Bronchial epithelial cell (primary cell): ENCODE measurements around the gene AGAP1. TPM values are rescaled to one million over a fixed set of nuclear protein-coding genes. Genes with fewer than 3 reads are reported as not detected.

ENCODE experiments used
- DNase-seq: peaks from one replicate; pipeline ENCODE4 v3.0.0-alpha.2; 2010; ENCODE audit warnings: low read depth
- FAIRE-seq: peaks from 2 replicates; lab custom pipeline; 2011; peaks lifted over from hg19 to GRCh38; lab: Jason Lieb, UNC
- H3K27me3 ChIP-seq: 2 replicates; pipeline ENCODE4 v1.5.1; 2011; ENCODE audit warnings: low read length; ENCODE audit not compliant: control insufficient read depth, insufficient read depth
- H3K36me3 ChIP-seq: 2 replicates; pipeline ENCODE4 v1.5.1; 2011; ENCODE audit warnings: low read length; ENCODE audit not compliant: control insufficient read depth, insufficient read depth
- H3K4me3 ChIP-seq: 2 replicates; pipeline ENCODE4 v1.5.1; 2011; ENCODE audit warnings: mild to moderate bottlenecking, low read depth, low read length, control low read depth
- CTCF ChIP-seq: IDR thresholded peaks from 2 replicates; pipeline ENCODE4 v1.5.1; 2011; ENCODE audit warnings: mild to moderate bottlenecking, moderate library complexity, low read length, control low read depth, inconsistent platforms; ENCODE audit not compliant: insufficient read depth, severe bottlenecking
- total RNA-seq: library from RNA; depleted of rRNA; stranded (reverse); fragments of >200 nt; gene quantifications from 2 replicates; pipeline ENCODE4 v1.2.1, GENCODE V29; 2014

AGAP1 gene
- total RNA-seq, 1 donor from 2014 or later, result 22.4 TPM

DNA sequence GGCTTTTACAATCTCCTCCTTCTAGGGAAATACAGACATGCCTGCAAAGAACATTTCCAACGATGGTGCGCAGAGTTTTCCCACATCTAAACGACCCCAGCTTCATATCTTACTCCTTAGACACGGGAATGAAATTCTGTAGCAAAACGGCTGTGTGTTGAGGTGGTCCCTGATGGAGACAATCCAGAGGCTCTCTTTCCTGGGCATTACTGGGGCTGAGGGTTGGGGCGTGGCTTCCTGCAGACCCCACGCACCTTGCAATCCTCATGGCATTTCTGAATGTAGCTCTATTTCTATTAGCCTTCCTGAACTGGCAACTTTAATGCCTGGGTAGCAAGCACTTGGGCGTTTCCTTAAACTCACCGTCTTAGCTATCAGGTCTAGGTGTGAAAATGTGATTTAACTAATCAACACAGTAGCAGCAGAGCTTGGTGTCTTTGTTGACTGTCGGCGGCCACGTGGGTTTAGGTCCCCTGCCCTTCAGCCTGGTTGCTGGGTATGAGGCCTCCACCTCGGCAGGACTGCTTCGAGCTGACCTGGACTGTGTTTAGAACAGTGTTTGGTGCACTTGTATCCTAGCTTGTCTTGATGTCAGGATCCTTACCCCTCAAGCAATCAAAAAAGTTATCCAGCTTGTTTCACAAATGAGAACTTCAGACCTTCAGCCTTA, 431.5 kb downstream of the AGAP1 start:
- TF ChIP-seq CTCF, result no peak
- Histone ChIP-seq H3K36me3 (no peaks in the 10 kb centered on the region), H3K27me3 (no peaks in the 10 kb centered on the region), H3K4me3 (no peak overlapping the region)
- no peak for DNase-seq
- no peak for FAIRE-seq

DNA sequence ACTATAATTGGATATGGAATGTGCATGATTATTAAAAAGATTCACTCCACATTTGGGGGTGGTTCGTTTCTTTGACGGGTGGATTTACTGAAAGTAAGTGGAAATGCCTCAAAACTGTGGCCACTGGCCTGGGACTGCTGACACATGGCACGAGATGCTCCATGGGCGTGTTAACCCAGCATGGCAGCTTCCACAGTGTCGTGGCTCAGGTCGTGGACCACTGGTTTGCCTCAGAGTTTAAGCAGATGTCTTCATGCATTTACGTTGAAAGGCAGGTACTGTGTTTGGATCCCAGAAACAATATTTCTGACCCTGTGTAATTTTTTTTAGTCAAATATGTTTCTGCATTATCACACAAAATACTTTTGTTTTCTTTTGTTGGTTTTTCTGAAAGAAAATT, 432.4 kb downstream of the AGAP1 start:
- TF ChIP-seq CTCF, result no peak
- no peaks in the 10 kb centered on the region for H3K27me3 ChIP-seq
- no peak for FAIRE-seq
- H3K36me3 ChIP-seq, result no peaks in the 10 kb centered on the region
- DNase-seq, result no peak
- no peak overlapping the region for H3K4me3 ChIP-seq

DNA sequence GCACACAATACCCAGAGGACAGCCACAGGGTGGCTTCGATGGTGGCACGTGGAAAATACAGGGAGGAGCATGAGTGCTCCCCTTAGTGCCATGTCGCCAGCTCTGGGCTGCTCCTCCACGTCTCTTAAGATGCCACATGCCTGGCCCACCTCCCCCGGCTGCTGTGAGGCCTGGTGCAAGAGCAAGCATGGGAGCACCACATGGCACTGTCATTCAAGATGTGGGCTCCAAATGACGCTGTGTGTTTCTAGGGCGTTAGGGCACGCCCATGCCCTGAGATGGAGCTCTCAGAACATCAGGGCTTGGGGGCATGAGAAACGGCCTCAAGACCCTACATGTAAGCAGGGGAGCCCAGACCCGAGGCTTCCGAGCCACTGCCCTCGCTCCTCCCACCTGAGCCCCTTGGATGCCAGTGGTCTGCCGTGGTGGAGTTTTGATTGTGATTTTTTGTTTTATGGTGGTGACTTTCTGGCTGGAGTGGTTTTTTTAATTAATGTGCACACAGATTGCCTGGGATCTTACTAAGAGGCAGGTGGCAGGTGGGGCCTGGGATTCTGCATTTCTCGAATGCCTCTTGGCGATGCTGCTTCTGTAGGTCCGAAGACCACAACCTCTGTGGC, 435.0 kb downstream of the AGAP1 start:
- DNase-seq, result no peak
- no peak overlapping the region for H3K4me3 ChIP-seq
- TF ChIP-seq CTCF, result no peak
- no peaks in the 10 kb centered on the region for H3K27me3 ChIP-seq
- H3K36me3 ChIP-seq, result peaks cover 1% of the 10 kb centered on the region
- no peak for FAIRE-seq

DNA sequence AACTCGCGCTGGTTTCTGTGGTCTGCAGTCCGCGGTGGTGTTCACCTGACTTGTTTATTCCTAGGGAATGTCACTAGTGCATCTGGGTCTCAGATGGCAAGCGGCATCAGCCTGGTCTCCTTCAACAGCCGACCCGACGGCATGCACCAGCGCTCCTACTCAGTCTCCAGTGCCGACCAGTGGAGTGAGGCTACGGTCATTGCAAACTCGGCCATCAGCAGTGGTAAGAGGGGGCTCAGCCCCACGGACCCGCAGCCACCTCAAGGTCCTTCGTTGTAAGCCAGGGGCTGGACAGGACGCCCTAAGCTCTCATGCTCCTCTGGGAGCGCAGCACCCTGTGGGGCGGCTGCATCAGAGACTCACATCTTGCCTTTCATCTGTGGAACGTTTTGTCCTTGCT, 436.9 kb downstream of the AGAP1 start:
- FAIRE-seq (no peak), DNase-seq (no peak)
- H3K27me3 ChIP-seq, result no peaks in the 10 kb centered on the region
- no peak overlapping the region for H3K4me3 ChIP-seq
- H3K36me3 ChIP-seq, result peaks cover 1% of the 10 kb centered on the region
- TF ChIP-seq CTCF, result no peak

- no peak for FAIRE-seq
- DNase-seq, result no peak
Observed at GRCh38 chr2:235931676-235932075, 437.8 kb downstream of the AGAP1 start.

More at GRCh38 chr2:235931676-235932075, 437.8 kb downstream of the AGAP1 start:
- no peak overlapping the region for H3K4me3 ChIP-seq
- no peak for TF ChIP-seq CTCF
- peaks cover 4% of the 10 kb centered on the region for H3K36me3 ChIP-seq
- no peaks in the 10 kb centered on the region for H3K27me3 ChIP-seq
